Activated naive CD4-positive, alpha-beta T cell treated with anti-CD3 and anti-CD28 coated beads, Interleukin-2, amount 50 U/mL, for 24 hours (primary cell): ENCODE results near the gene SNTA1.
A peak's percentile ranks its signal among the peaks of the same experiment; 100 is the strongest.
"Not testable (repeated sequence)": the region's sequence is repeated elsewhere in the genome, so short reads cannot be mapped to it uniquely, and the experiment has no call there.

Source experiments
- H3K27ac Mint-ChIP-seq: one replicate; pipeline ENCODE4 v1.8.0; 2021; ENCODE audit warnings: mild to moderate bottlenecking, mixed read lengths
- H3K27me3 Mint-ChIP-seq: one replicate; pipeline ENCODE4 v1.8.0; 2021; ENCODE audit warnings: mixed read lengths
- H3K36me3 Mint-ChIP-seq: one replicate; pipeline ENCODE4 v1.8.0; 2021; ENCODE audit warnings: mixed read lengths
- H3K4me1 Mint-ChIP-seq: one replicate; pipeline ENCODE4 v1.8.0; 2021; ENCODE audit warnings: mixed read lengths
- H3K4me3 Mint-ChIP-seq: one replicate; pipeline ENCODE4 v1.8.0; 2021; ENCODE audit warnings: mild to moderate bottlenecking, mixed read lengths
- H3K9me3 Mint-ChIP-seq: one replicate; pipeline ENCODE4 v1.8.0; 2021; ENCODE audit warnings: mixed read lengths

SNTA1 gene

GRCh38 chr20:33393609-33394008 lies 50.0 kb downstream of the SNTA1 start:
- Mint-ChIP-seq H3K36me3 (peaks cover 17% of the 10 kb centered on the region), H3K27me3 (no peaks in the 10 kb centered on the region)

DNA sequence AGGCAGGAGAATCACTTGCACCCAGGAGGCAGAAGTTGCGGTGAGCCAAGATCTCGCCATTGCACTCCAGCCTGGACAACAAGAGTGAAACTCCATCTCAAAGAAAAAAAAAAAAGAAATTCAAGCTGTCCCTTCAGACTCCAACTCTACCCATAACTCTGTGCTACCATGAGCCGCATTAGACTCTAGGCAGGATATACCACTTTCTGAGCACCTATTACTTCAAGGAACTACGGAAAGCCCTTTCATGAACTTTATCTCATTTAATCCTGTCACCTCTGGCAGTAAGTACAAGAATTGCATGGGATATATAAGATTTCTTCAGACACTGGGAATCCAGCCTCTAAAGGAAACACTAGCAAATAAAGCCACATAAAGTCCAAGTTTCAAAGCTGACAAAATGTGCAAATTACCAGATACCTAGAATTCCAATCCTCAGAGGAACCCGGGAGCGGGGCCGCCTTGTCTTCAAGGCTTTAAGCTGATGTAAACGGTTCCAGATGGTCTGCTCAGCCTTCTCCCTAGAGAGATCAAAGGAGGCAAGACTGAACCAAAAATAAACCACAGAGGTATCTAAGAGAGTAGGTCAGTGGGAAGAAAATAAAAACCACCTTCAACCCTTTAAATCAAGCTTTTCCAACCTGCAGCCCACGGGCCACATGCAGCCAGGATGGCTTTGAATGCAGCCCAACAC lies 51.7 kb downstream of the SNTA1 start:
- Mint-ChIP-seq H3K27ac (no peak overlapping the region), H3K9me3 (no peaks in the 10 kb centered on the region), H3K4me1 (peaks cover 19% of the 10 kb centered on the region), H3K4me3 (no peak overlapping the region), H3K27me3 (no peaks in the 10 kb centered on the region), H3K36me3 (peaks cover 18% of the 10 kb centered on the region)

More at GRCh38 chr20:33393609-33394008, 50.0 kb downstream of the SNTA1 start:
- H3K4me1 Mint-ChIP-seq, result peaks cover 36% of the 10 kb centered on the region
- H3K27ac Mint-ChIP-seq, result no peak overlapping the region
- H3K9me3 Mint-ChIP-seq, result no peaks in the 10 kb centered on the region
- H3K4me3 Mint-ChIP-seq, result no peak overlapping the region

DNA sequence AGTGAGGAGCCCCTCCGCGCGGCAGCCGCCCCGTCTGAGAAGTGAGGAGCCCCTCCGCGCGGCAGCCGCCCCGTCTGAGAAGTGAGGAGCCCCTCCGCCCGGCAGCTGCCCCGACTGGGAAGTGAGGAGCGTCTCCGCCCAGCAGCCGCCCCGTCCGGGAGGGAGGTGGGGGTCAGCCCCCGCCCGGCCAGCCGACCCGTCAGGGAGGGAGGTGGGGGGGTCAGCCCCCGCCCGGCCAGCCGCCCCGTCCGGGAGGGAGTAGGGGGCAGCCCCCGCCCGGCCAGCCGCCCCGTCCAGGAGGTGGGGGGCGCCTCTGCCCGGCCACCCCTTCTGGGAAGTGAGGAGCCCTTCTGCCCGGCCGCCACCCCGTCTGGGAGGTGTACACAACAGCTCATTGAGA lies 54.2 kb downstream of the SNTA1 start:
- not testable (repeated sequence) for H3K4me3 Mint-ChIP-seq, H3K4me1 Mint-ChIP-seq, H3K27me3 Mint-ChIP-seq, H3K9me3 Mint-ChIP-seq, H3K27ac Mint-ChIP-seq
- peaks cover 17% of the 10 kb centered on the region for H3K36me3 Mint-ChIP-seq

DNA sequence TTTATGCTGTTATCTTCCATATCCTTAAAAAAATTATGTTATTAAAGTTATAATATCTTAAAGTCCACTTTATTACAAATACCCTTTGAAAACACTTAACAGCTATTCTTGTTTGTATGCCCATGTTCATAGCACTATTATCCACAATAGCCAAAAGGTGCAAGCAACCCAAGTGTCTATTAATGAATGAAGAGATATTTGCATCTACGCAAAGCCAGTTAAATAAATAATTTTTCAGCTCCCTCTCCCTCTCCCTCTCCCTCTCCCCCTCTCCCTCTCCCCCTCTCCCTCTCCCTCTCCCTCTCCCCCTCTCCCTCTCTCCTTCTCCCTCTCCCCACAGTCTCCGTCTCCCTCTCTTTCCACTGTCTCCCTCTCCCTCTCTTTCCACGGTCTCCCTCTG lies 55.3 kb downstream of the SNTA1 start:
- H3K4me1 Mint-ChIP-seq, result no peaks in the 10 kb centered on the region
- no peak overlapping the region for H3K27ac Mint-ChIP-seq
- no peaks in the 10 kb centered on the region for H3K9me3 Mint-ChIP-seq
- H3K27me3 Mint-ChIP-seq, result no peaks in the 10 kb centered on the region
- H3K36me3 Mint-ChIP-seq, result peaks cover 17% of the 10 kb centered on the region
- no peak overlapping the region for H3K4me3 Mint-ChIP-seq

GRCh38 chr20:33387177-33387576 lies 56.4 kb downstream of the SNTA1 start:
- Mint-ChIP-seq H3K36me3 (peaks cover 13% of the 10 kb centered on the region), H3K27me3 (no peaks in the 10 kb centered on the region), H3K27ac (no peak overlapping the region), H3K4me1 (no peaks in the 10 kb centered on the region), H3K9me3 (no peaks in the 10 kb centered on the region), H3K4me3 (no peak overlapping the region)

DNA sequence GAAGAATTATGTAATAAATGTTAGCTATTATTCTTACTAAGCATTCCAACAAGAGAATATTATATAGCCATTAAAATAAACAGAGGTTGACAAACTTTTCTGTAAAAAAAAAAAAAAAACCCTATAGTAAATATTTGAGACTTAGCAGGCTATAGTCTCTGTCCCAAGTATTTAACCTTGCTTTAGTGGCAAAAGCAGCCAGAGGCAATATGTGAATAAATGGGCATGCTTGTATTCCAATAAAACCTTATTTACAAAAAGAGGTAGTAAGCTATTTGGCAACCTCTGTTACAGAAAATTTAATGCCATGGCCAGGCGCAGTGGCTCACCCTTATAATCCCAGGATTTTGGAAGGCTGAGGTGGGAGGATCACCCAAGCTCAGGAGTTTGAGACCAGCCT lies 56.9 kb downstream of the SNTA1 start:
- Mint-ChIP-seq H3K4me1 (no peaks in the 10 kb centered on the region), H3K36me3 (peaks cover 11% of the 10 kb centered on the region), H3K4me3 (no peak overlapping the region), H3K27ac (no peak overlapping the region), H3K9me3 (no peaks in the 10 kb centered on the region), H3K27me3 (no peaks in the 10 kb centered on the region)

GRCh38 chr20:33377366-33377765 lies 66.2 kb downstream of the SNTA1 start:
- no peak overlapping the region for H3K4me3 Mint-ChIP-seq
- H3K27me3 Mint-ChIP-seq, result no peaks in the 10 kb centered on the region
- peaks cover 26% of the 10 kb centered on the region for H3K4me1 Mint-ChIP-seq
- no peaks in the 10 kb centered on the region for H3K9me3 Mint-ChIP-seq
- peaks cover 22% of the 10 kb centered on the region for H3K36me3 Mint-ChIP-seq
- H3K27ac Mint-ChIP-seq, result no peak overlapping the region

DNA sequence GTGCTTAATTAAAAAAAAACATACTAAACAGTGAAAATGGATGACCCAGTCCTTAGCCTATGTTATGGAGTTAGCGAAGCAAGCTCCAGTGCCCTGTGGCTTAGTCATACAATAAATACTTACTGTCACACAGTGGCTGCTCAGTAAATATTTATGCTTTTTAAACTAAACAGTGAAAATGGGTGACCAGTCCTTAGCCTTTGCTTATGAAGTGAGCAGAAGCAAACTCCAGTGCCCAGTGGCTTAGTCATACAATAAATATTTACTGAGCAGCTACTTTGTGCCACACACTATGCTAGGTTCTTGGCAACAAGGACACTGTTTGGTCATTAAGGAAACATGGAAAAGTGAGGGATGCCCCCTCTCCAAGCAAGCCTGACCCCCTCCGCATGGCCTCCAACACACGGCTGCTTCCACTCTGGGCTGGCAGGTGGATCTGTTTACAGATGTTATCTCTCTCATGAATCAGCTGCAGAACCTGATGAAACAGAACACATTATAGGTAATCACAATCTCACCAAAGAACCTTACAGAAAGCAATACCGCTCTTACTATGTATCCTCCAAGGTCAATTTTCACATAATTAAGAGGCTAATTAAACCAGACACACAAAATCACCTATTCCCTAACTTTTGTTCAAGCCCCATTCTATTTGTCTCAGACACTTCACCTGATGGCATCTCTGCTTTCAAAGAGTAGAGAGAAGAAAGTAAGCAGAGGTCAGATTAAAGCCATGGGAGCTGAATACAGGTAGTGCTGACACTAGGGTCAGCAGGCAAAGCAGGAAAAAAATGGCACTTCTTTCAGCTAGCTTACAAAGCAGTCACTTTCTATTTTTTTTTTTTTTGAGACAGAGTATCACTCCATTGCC lies 69.6 kb downstream of the SNTA1 start:
- no peak overlapping the region for H3K27ac Mint-ChIP-seq
- no peak overlapping the region for H3K4me3 Mint-ChIP-seq
- H3K27me3 Mint-ChIP-seq, result no peaks in the 10 kb centered on the region
- H3K4me1 Mint-ChIP-seq, result peaks cover 33% of the 10 kb centered on the region
- H3K36me3 Mint-ChIP-seq, result peaks cover 25% of the 10 kb centered on the region
- no peaks in the 10 kb centered on the region for H3K9me3 Mint-ChIP-seq

- no peak overlapping the region for H3K27ac Mint-ChIP-seq
- peaks cover 18% of the 10 kb centered on the region for H3K36me3 Mint-ChIP-seq
- peaks cover 23% of the 10 kb centered on the region for H3K4me1 Mint-ChIP-seq
- H3K9me3 Mint-ChIP-seq, result no peaks in the 10 kb centered on the region
- no peaks in the 10 kb centered on the region for H3K27me3 Mint-ChIP-seq
- no peak overlapping the region for H3K4me3 Mint-ChIP-seq
Observed at GRCh38 chr20:33372993-33373441, 70.5 kb downstream of the SNTA1 start.

DNA sequence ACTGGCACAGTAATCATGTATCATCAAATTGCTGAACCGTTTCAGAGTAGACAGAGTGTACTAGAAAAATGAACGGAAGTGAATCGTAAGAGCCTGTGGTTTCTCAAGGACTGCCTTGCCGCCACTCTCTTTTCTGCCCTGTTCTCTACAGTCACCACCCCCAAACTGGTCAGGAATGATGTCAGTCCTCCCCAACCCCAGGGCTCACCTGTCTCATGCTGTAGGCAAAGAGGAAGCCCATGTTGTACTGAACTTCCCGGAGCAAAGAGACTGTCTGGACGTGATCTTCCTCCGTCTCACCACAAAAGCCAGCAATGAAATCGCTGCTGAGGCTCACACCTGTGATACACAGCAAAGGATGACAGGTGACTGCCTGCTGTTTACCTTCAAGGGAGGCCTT lies 73.3 kb downstream of the SNTA1 start:
- peaks cover 15% of the 10 kb centered on the region for H3K4me1 Mint-ChIP-seq
- H3K9me3 Mint-ChIP-seq, result no peaks in the 10 kb centered on the region
- no peaks in the 10 kb centered on the region for H3K27me3 Mint-ChIP-seq
- peaks cover 15% of the 10 kb centered on the region for H3K36me3 Mint-ChIP-seq
- no peak overlapping the region for H3K4me3 Mint-ChIP-seq
- peak overlapping the region; percentile 14 for H3K27ac Mint-ChIP-seq

DNA sequence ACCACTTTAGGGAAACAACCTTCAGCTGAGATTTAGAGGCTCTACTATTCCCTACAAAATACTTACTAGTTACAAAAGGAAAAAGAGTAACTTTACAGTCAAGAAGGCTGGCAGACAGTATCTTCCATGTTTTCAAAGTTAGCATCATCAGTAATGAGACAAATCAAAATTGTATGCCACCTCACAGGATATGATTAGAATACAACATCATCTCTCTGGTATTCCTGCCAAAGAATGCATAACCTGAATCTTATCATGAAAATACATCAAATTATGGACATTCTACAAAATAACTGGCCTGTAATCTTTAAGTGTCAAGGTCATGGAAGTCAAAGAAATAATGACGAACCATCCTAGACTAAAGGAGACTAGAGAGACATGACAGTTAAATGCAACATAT lies 80.7 kb downstream of the SNTA1 start:
- Mint-ChIP-seq H3K4me3 (no peak overlapping the region), H3K27me3 (no peaks in the 10 kb centered on the region), H3K27ac (no peak overlapping the region), H3K9me3 (no peaks in the 10 kb centered on the region), H3K36me3 (peaks cover 21% of the 10 kb centered on the region), H3K4me1 (no peaks in the 10 kb centered on the region)

DNA sequence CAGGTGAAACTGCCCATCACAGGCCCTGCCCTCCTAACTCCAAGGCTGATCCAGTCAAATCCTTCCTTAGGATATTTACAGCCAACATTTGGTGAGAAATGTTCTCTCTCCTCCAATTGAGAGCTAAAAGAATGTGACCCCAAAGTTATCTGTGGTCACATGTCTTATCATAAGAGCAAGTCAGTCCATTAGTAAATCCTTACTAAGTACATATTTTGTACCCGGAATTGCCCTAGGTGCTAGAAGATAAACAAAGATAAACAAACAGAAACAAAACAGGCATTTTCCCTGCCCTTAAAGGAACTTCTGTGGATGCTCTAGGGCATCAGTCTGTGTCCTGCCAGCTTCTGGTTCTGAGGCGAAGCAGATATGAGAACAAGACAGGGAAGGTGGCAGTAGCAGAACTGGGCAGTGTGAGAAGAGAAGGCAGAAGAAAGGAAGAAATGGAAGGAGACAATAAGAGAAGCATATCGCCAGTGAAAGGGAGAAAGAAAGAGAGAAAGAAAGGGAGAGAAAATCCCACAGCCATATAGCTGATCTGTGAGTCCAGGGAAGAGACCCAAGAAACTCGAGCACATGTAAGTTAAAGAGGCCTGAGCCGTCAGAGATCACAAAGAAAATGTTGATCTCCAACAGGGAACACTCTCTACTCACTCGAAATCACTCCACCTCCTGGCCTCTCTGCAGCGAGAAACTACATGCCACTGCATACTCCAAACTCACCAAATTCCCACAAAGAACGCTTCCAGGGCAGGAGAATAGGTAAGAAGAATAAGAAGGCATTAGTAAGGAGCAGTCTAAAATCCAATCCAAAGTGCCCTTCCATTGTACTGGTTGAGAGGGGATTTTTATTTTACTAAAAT lies 83.9 kb downstream of the SNTA1 start:
- Mint-ChIP-seq H3K4me1 (no peaks in the 10 kb centered on the region), H3K27me3 (no peaks in the 10 kb centered on the region), H3K27ac (no peak overlapping the region), H3K36me3 (peaks cover 21% of the 10 kb centered on the region), H3K9me3 (no peaks in the 10 kb centered on the region), H3K4me3 (no peak overlapping the region)
